ENCODE data around the gene CHIT1.
"Not testable (repeated sequence)": the region's sequence is repeated elsewhere in the genome, so short reads cannot be mapped to it uniquely, and the experiment has no call there.

CHIT1 gene

GRCh38 chr1:203263496-203263895, 34.0 kb upstream of the CHIT1 start (continued):
- no peak for TF ChIP-seq ZFP30 (CRISPR knock-in tag; IDR thresholded peaks at IDR 0.05)

DNA sequence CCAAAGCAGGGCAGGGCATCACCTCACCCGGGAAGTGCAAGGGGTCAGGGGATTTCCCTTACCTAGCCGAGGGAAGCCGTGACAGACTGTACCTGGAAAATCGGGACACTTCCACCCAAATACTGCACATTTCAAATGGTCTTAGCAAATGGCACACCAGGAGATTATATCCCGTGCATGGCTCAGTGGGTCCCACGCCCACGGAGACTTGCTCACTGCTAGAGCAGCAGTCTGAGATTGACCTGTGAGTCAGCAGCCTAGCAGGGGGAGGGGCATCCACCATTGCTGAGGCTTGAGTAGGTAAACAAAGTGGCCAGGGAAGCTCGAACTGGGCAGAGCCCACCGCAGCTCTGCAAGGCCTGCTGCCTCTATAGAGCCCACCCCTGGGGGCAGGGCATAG, 27.2 kb upstream of the CHIT1 start:
- not testable (repeated sequence) for ATAC-seq

DNA sequence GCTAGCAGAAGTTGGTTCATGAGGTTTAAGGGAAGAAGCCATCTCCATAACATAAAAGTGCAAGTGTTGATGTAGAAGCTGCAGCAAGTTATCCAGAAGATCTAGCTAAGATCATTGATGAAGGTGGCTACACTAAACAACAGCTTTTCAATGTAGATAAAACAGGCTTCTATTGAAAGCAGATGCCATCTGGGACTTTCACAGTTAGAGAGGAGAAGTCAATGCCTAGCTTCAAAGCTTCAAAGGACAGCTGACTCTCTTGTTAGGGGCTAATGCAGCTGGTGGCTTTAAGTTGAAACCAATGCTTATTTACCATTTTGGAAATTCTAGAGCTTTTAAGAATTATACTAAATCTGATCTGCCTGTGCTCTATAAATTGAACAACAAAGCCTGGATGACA, 25.3 kb upstream of the CHIT1 start:
- ATAC-seq, result not testable (repeated sequence)

DNA sequence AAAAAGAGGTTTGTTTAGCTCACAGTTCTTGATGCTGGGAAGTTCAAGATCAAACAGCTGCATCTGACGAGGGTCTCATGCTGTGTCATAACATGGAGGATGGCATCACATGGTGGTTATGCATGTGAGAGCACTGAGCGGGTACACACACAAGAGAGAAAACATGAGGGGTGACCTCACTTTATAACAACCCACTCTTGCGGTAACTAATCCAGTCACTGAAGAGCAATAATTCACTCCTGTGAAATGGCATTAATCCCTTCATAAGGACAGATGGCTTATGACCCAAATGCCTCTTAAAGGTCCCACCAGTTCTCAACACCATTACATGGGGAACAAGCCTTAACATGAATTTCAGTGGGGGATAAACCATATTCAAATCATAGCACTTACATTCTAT, 23.2 kb upstream of the CHIT1 start:
- ATAC-seq, result no peak
- no peak for TF ChIP-seq ESRRG (CRISPR knock-in tag; IDR thresholded peaks at IDR 0.05)
- no peak for TF ChIP-seq PPARA (CRISPR knock-in tag; IDR thresholded peaks at IDR 0.05; ENCODE audit: borderline replicate concordance)
- no peak for TF ChIP-seq ZNF70 (CRISPR knock-in tag; IDR thresholded peaks at IDR 0.05)
- no peak for TF ChIP-seq TCF4 (CRISPR knock-in tag; IDR thresholded peaks at IDR 0.05; ENCODE audit: borderline replicate concordance)
- no peak for TF ChIP-seq BACH2 (CRISPR knock-in tag; IDR thresholded peaks at IDR 0.05; ENCODE audit: borderline replicate concordance)
- TF ChIP-seq TOX (CRISPR knock-in tag; IDR thresholded peaks at IDR 0.05; ENCODE audit: borderline replicate concordance), result no peak
- TF ChIP-seq ARNTL (CRISPR knock-in tag; IDR thresholded peaks at IDR 0.05; ENCODE audit: borderline replicate concordance, low read depth), result no peak
- no peak for TF ChIP-seq SNAI2 (CRISPR knock-in tag; IDR thresholded peaks at IDR 0.05)
- TF ChIP-seq CSRNP3 (CRISPR knock-in tag; IDR thresholded peaks at IDR 0.05), result no peak
- TF ChIP-seq ZNF8 (CRISPR knock-in tag; IDR thresholded peaks at IDR 0.05), result no peak
- TF ChIP-seq CSDC2 (CRISPR knock-in tag; IDR thresholded peaks at IDR 0.05), result no peak
- TF ChIP-seq ZNF565 (CRISPR knock-in tag; conservative IDR thresholded peaks at IDR 0.05; ENCODE audit: low read depth), result no peak
- TF ChIP-seq ZC3H10 (CRISPR knock-in tag; IDR thresholded peaks at IDR 0.05), result no peak
- TF ChIP-seq ZFP3 (CRISPR knock-in tag; IDR thresholded peaks at IDR 0.05), result no peak
- no peak for TF ChIP-seq OSR1 (CRISPR knock-in tag; IDR thresholded peaks at IDR 0.05)
- TF ChIP-seq PATZ1 (CRISPR knock-in tag; IDR thresholded peaks at IDR 0.05; ENCODE audit: borderline replicate concordance), result no peak
- TF ChIP-seq RARB (CRISPR knock-in tag; IDR thresholded peaks at IDR 0.05), result no peak
- no peak for TF ChIP-seq CREB5 (CRISPR knock-in tag; IDR thresholded peaks at IDR 0.05; ENCODE audit: low read depth)

DNA sequence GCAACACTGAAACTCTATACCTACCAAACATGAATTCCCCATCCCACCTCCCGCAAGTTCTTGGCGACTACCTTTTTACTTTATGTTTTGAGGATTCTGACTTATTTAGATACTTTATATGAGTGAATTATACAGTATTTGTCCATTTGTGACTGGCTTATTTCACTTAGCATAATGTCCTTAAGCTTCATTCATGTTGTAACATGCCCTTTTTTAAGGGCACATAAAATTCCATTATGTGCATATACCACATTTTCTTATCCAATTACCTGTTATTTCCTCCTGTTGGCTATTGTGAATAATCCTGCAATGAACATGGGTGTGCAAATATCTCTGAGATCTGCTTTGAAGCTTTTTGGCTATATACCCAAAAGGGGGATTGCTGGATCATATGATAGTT, 22.0 kb upstream of the CHIT1 start:
- ATAC-seq, result no peak
- TF ChIP-seq OSR1 (CRISPR knock-in tag; IDR thresholded peaks at IDR 0.05) (no peak), ZNF8 (CRISPR knock-in tag; IDR thresholded peaks at IDR 0.05) (no peak), ISL1 (CRISPR knock-in tag; IDR thresholded peaks at IDR 0.05) (no peak), SNAI2 (CRISPR knock-in tag; IDR thresholded peaks at IDR 0.05) (no peak), ZNF565 (CRISPR knock-in tag; conservative IDR thresholded peaks at IDR 0.05; ENCODE audit: low read depth) (no peak), CSDC2 (CRISPR knock-in tag; IDR thresholded peaks at IDR 0.05) (no peak)

GRCh38 chr1:203250911-203251310, 21.4 kb upstream of the CHIT1 start:
- no peak for TF ChIP-seq OSR1 (CRISPR knock-in tag; IDR thresholded peaks at IDR 0.05)
- TF ChIP-seq SNAI2 (CRISPR knock-in tag; IDR thresholded peaks at IDR 0.05), result no peak
- TF ChIP-seq CSDC2 (CRISPR knock-in tag; IDR thresholded peaks at IDR 0.05), result no peak
- no peak for TF ChIP-seq ISL1 (CRISPR knock-in tag; IDR thresholded peaks at IDR 0.05)
- no peak for TF ChIP-seq ZFP3 (CRISPR knock-in tag; IDR thresholded peaks at IDR 0.05)
- no peak for TF ChIP-seq ZC3H10 (CRISPR knock-in tag; IDR thresholded peaks at IDR 0.05)
- TF ChIP-seq RARB (CRISPR knock-in tag; IDR thresholded peaks at IDR 0.05), result no peak
- TF ChIP-seq PPARA (CRISPR knock-in tag; IDR thresholded peaks at IDR 0.05; ENCODE audit: borderline replicate concordance), result no peak
- no peak for TF ChIP-seq CREB5 (CRISPR knock-in tag; IDR thresholded peaks at IDR 0.05; ENCODE audit: low read depth)
- TF ChIP-seq TOX (CRISPR knock-in tag; IDR thresholded peaks at IDR 0.05; ENCODE audit: borderline replicate concordance), result no peak
- no peak for TF ChIP-seq ZNF70 (CRISPR knock-in tag; IDR thresholded peaks at IDR 0.05)
- TF ChIP-seq ZNF565 (CRISPR knock-in tag; conservative IDR thresholded peaks at IDR 0.05; ENCODE audit: low read depth), result no peak
- TF ChIP-seq GLIS3 (CRISPR knock-in tag; IDR thresholded peaks at IDR 0.05), result no peak
- no peak for TF ChIP-seq ARNTL (CRISPR knock-in tag; IDR thresholded peaks at IDR 0.05; ENCODE audit: borderline replicate concordance, low read depth)
- no peak for ATAC-seq
